UCSD-AML1 (cell line): ENCODE results near the gene SDF4.
"Not testable (repeated sequence)": the region's sequence is repeated elsewhere in the genome, so short reads cannot be mapped to it uniquely, and the experiment has no call there.

Source experiments
- DNase-seq: peaks from one replicate; lab custom pipeline; 2025; ENCODE audit not compliant: unreplicated experiment; lab: John Stamatoyannopoulos, UW

SDF4 gene

GRCh38 chr1:1181129-1181937 lies 50.5 kb downstream of the SDF4 start:
- DNase-seq = no peak

- no peak for DNase-seq
Observed at GRCh38 chr1:1179983-1180861, 51.6 kb downstream of the SDF4 start.

GRCh38 chr1:1179346-1179982 lies 52.3 kb downstream of the SDF4 start:
- no peak for DNase-seq

GRCh38 chr1:1178794-1179331 lies 52.9 kb downstream of the SDF4 start:
- DNase-seq = no peak

GRCh38 chr1:1177452-1178206 lies 54.2 kb downstream of the SDF4 start:
- DNase-seq = no peak

- DNase-seq = no peak
Observed at GRCh38 chr1:1176931-1177330, 54.9 kb downstream of the SDF4 start.

- not testable (repeated sequence) for DNase-seq
Observed at GRCh38 chr1:1176063-1176761, 55.6 kb downstream of the SDF4 start.

- DNase-seq = no peak
Observed at GRCh38 chr1:1175221-1176062, 56.4 kb downstream of the SDF4 start.

- no peak for DNase-seq
Observed at GRCh38 chr1:1173793-1174415, 57.9 kb downstream of the SDF4 start, which contains the start of gene TTLL10. Gene TTLL10, plus strand, starts transcription at chr1:1173880. Its CDS starts 5,336 bp downstream, at chr1:1179216.

GRCh38 chr1:1173061-1173792 lies 58.6 kb downstream of the SDF4 start:
- no peak for DNase-seq

GRCh38 chr1:1171546-1172340 lies 60.1 kb downstream of the SDF4 start:
- no peak for DNase-seq

GRCh38 chr1:1171161-1171545 lies 60.6 kb downstream of the SDF4 start:
- no peak for DNase-seq

- DNase-seq = peak; percentile 41
Observed at GRCh38 chr1:1170215-1171091, 61.3 kb downstream of the SDF4 start.

GRCh38 chr1:1169429-1170214 lies 62.2 kb downstream of the SDF4 start:
- DNase-seq = no peak
